ENCODE data around the gene FLT4. TPM values are rescaled to one million over a fixed set of nuclear protein-coding genes. Genes with fewer than 3 reads are reported as not detected.

Gene FLT4
- total RNA-seq, 1 donor from 2014 or later: 0.51 TPM

GRCh38 chr5:180609386-180609785 lies 40.0 kb downstream of the FLT4 start:
- TF ChIP-seq CTCF (IDR thresholded peaks at IDR 0.05): no peak
- H3K27me3 Mint-ChIP-seq (ENCODE audit: unreplicated experiment): peaks cover 2% of the 10 kb centered on the region
- H3K4me1 Mint-ChIP-seq (ENCODE audit: unreplicated experiment): no peaks in the 10 kb centered on the region
- DNase-seq (ENCODE audit: extremely low spot score, unreplicated experiment): no peak
- no peak overlapping the region for H3K27ac Mint-ChIP-seq (ENCODE audit: unreplicated experiment)
- no peaks in the 10 kb centered on the region for H3K9me3 Mint-ChIP-seq (ENCODE audit: unreplicated experiment)
- H3K4me3 Mint-ChIP-seq (ENCODE audit: unreplicated experiment): no peak overlapping the region
- no peaks in the 10 kb centered on the region for H3K36me3 Mint-ChIP-seq (ENCODE audit: unreplicated experiment)

- H3K27me3 Mint-ChIP-seq (ENCODE audit: unreplicated experiment): peaks cover 2% of the 10 kb centered on the region
Observed at GRCh38 chr5:180608572-180609310, 40.7 kb downstream of the FLT4 start.

GRCh38 chr5:180607861-180608571 lies 41.4 kb downstream of the FLT4 start:
- no peaks in the 10 kb centered on the region for H3K9me3 Mint-ChIP-seq (ENCODE audit: unreplicated experiment)
- no peaks in the 10 kb centered on the region for H3K36me3 Mint-ChIP-seq (ENCODE audit: unreplicated experiment)
- TF ChIP-seq CTCF (IDR thresholded peaks at IDR 0.05): no peak
- H3K4me3 Mint-ChIP-seq (ENCODE audit: unreplicated experiment): no peak overlapping the region
- no peak overlapping the region for H3K27ac Mint-ChIP-seq (ENCODE audit: unreplicated experiment)
- H3K4me1 Mint-ChIP-seq (ENCODE audit: unreplicated experiment): no peaks in the 10 kb centered on the region
- H3K27me3 Mint-ChIP-seq (ENCODE audit: unreplicated experiment): peaks cover 2% of the 10 kb centered on the region
- no peak for DNase-seq (ENCODE audit: extremely low spot score, unreplicated experiment)

More at GRCh38 chr5:180608572-180609310, 40.7 kb downstream of the FLT4 start:
- no peaks in the 10 kb centered on the region for H3K36me3 Mint-ChIP-seq (ENCODE audit: unreplicated experiment)
- H3K4me1 Mint-ChIP-seq (ENCODE audit: unreplicated experiment): no peaks in the 10 kb centered on the region
- TF ChIP-seq CTCF (IDR thresholded peaks at IDR 0.05): no peak
- DNase-seq (ENCODE audit: extremely low spot score, unreplicated experiment): no peak
- no peaks in the 10 kb centered on the region for H3K9me3 Mint-ChIP-seq (ENCODE audit: unreplicated experiment)
- no peak overlapping the region for H3K27ac Mint-ChIP-seq (ENCODE audit: unreplicated experiment)
- no peak overlapping the region for H3K4me3 Mint-ChIP-seq (ENCODE audit: unreplicated experiment)

GRCh38 chr5:180606215-180606785 lies 43.1 kb downstream of the FLT4 start:
- Mint-ChIP-seq H3K36me3 (ENCODE audit: unreplicated experiment) (no peaks in the 10 kb centered on the region), H3K27me3 (ENCODE audit: unreplicated experiment) (peaks cover 2% of the 10 kb centered on the region), H3K27ac (ENCODE audit: unreplicated experiment) (no peak overlapping the region), H3K9me3 (ENCODE audit: unreplicated experiment) (no peaks in the 10 kb centered on the region), H3K4me3 (ENCODE audit: unreplicated experiment) (no peak overlapping the region), H3K4me1 (ENCODE audit: unreplicated experiment) (no peaks in the 10 kb centered on the region)
- no peak for DNase-seq (ENCODE audit: extremely low spot score, unreplicated experiment)
- no peak for TF ChIP-seq CTCF (IDR thresholded peaks at IDR 0.05)

Data from osteocyte (in vitro differentiated cells).